CD4-positive, alpha-beta T cell (primary cell): Measurements from ENCODE around the gene ACCS. TPM values are rescaled to one million over a fixed set of nuclear protein-coding genes. Genes with fewer than 3 reads are reported as not detected.

Experiments used
- ATAC-seq: fragments of 200-7000 bp; cut with Tn5 transposase; one replicate; pipeline ENCODE4 v1.10.0; 2022; ENCODE audit warnings: mild to moderate bottlenecking; ENCODE audit not compliant: poor library complexity
- CTCF ChIA-PET: fragments of 350-600 bp; sonication (Branson Sonifier 250); formaldehyde crosslinking; loops from one replicate; lab custom pipeline; 2021; ENCODE audit warnings: antibody characterized with exemption, inconsistent platforms; lab: Charles Lee
- POLR2A ChIA-PET: fragments of 350-600 bp; sonication (Branson Sonifier 250); formaldehyde crosslinking; loops from one replicate; lab custom pipeline; 2021; ENCODE audit warnings: antibody characterized with exemption, inconsistent platforms; lab: Charles Lee
- DNase-seq, 14 experiments: peaks; one replicate each; pipeline ENCODE4 v3.0.0-alpha.2; 2013 to 2020; ENCODE audit warnings: mixed read lengths in 2 of 14
- H3K27ac ChIP-seq, 2 donors: one replicate each; pipeline versions ENCODE4 v1.5.1 to v1.7.0; 2013; ENCODE audit warnings: low read length in 2 of 2, low read depth in 1 of 2, mild to moderate bottlenecking in 1 of 2
- H3K27me3 ChIP-seq, 2 experiments: 1 replicate in 1 of 2; 2 replicates in 1 of 2; pipeline versions ENCODE4 v1.6.1 to v1.7.0; 2013; ENCODE audit warnings: low read length in 2 of 2, control low read depth in 1 of 2, mild to moderate bottlenecking in 1 of 2, moderate library complexity in 1 of 2; ENCODE audit not compliant: insufficient read depth in 2 of 2, control insufficient read depth in 1 of 2
- H3K36me3 ChIP-seq: one replicate; pipeline ENCODE4 v1.6.1; 2013; ENCODE audit warnings: low read length, control low read depth; ENCODE audit not compliant: insufficient read depth
- H3K4me1 ChIP-seq: one replicate; pipeline ENCODE4 v1.6.1; 2013; ENCODE audit warnings: low read length, control low read depth; ENCODE audit not compliant: insufficient read depth
- H3K4me3 ChIP-seq: one replicate; pipeline ENCODE4 v1.5.1; 2013; ENCODE audit warnings: mild to moderate bottlenecking, low read length, moderate library complexity
- H3K9me3 ChIP-seq, 2 experiments: 1 replicate in 1 of 2; 2 replicates in 1 of 2; pipeline versions ENCODE4 v1.6.1 to v1.7.0; 2013; ENCODE audit warnings: low read length in 2 of 2, mild to moderate bottlenecking in 2 of 2, control low read depth in 1 of 2, moderate library complexity in 1 of 2; ENCODE audit not compliant: control insufficient read depth in 1 of 2, insufficient read depth in 1 of 2
- H3K27ac Mint-ChIP-seq: one replicate; pipeline ENCODE4 v1.8.0; 2020; ENCODE audit warnings: mixed read lengths
- H3K27me3 Mint-ChIP-seq: one replicate; pipeline ENCODE4 v1.8.0; 2021; ENCODE audit warnings: mixed read lengths
- H3K36me3 Mint-ChIP-seq: one replicate; pipeline ENCODE4 v1.8.0; 2021; ENCODE audit warnings: low read depth, mixed read lengths
- H3K4me1 Mint-ChIP-seq: one replicate; pipeline ENCODE4 v1.8.0; 2021; ENCODE audit warnings: low read depth, mixed read lengths
- H3K4me3 Mint-ChIP-seq: one replicate; pipeline ENCODE4 v1.8.0; 2020; ENCODE audit warnings: mild to moderate bottlenecking, mixed read lengths
- H3K9me3 Mint-ChIP-seq: one replicate; pipeline ENCODE4 v1.8.0; 2020; ENCODE audit warnings: mixed read lengths
- intact Hi-C, 2 experiments: fragments of 100-400 bp; cut with DNase I in 1 of 2; cut with micrococcal nuclease in 1 of 2; formaldehyde crosslinking; loops; one replicate each; pipeline versions ENCODE4 v1.15.1 to v1.9.0; 2023 to 2025; cut with DNase I, micrococcal nuclease
- total RNA-seq, 174 experiments: library from RNA in 2 of 174; stranded (reverse) in 2 of 174; gene quantifications; one replicate each; pipeline ENCODE4 v1.2.3 and lab custom pipeline; 2021 to 2026
- TF ChIP-seq, protein P1 (sequence below): fragments of 200-600 bp; IDR thresholded peaks from one replicate; pipeline ENCODE4 v1.8.0; 2022; ENCODE audit warnings: antibody characterized with exemption, mild to moderate bottlenecking

The ACCS gene
- total RNA-seq, 2 experiments from 2014 or later: 17.7 to 18.7 TPM

DNA sequence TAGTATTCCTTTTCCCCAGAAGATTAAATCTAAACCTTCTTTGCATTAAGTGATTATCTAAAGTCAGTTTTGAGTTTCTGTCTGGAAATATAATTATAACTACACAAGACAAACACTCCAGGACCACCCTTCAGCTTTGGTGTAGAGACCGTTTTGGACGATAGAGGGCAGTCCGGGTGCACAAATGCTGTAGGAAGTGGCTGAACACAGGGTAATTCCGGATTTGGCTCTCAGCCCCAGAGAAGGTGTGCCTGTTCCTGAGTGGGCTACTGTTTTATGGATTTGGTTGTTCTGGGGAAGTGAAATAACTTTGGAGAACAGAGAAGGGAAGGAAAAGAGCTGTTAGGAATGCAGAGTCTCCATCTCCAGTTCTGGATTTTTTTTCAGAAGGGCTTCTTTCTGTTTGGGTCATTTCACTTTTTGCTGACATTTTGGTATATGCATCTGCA lies 44.2 kb downstream of the ACCS start:
- Mint-ChIP-seq H3K4me3 (no peak overlapping the region), H3K27me3 (no peaks in the 10 kb centered on the region), H3K36me3 (peaks cover 86% of the 10 kb centered on the region), H3K4me1 (peaks cover 9% of the 10 kb centered on the region), H3K27ac (no peak overlapping the region), H3K9me3 (no peaks in the 10 kb centered on the region)
- ChIA-PET CTCF (interaction anchor here (0.6 to 1.6 kb wide), 10 partner anchors 10 to 45 kb away, joined by 3 to 14 read pairs (median 3); partner anchors contain the start of gene EXT2), POLR2A (no interaction called here)
- no peak overlapping the region for H3K4me3 ChIP-seq
- H3K4me1 ChIP-seq: peaks cover 3% of the 10 kb centered on the region
- H3K9me3 ChIP-seq: no peaks in the 10 kb centered on the region
- H3K27ac ChIP-seq: no peak overlapping the region
- TF ChIP-seq, protein P1, sequence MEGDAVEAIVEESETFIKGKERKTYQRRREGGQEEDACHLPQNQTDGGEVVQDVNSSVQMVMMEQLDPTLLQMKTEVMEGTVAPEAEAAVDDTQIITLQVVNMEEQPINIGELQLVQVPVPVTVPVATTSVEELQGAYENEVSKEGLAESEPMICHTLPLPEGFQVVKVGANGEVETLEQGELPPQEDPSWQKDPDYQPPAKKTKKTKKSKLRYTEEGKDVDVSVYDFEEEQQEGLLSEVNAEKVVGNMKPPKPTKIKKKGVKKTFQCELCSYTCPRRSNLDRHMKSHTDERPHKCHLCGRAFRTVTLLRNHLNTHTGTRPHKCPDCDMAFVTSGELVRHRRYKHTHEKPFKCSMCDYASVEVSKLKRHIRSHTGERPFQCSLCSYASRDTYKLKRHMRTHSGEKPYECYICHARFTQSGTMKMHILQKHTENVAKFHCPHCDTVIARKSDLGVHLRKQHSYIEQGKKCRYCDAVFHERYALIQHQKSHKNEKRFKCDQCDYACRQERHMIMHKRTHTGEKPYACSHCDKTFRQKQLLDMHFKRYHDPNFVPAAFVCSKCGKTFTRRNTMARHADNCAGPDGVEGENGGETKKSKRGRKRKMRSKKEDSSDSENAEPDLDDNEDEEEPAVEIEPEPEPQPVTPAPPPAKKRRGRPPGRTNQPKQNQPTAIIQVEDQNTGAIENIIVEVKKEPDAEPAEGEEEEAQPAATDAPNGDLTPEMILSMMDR: peak; percentile 71
- H3K36me3 ChIP-seq: peaks cover 40% of the 10 kb centered on the region
- DNase-seq (peak; percentile 9 to 70 (median 36)), ATAC-seq (peak; percentile 91)
- H3K27me3 ChIP-seq: no peaks in the 10 kb centered on the region
- intact Hi-C loops: loop anchor here in 1 of 2 experiments (1.0 kb wide), 1 partner anchor 428 kb away; no protein-coding TSS in a partner anchor

DNA sequence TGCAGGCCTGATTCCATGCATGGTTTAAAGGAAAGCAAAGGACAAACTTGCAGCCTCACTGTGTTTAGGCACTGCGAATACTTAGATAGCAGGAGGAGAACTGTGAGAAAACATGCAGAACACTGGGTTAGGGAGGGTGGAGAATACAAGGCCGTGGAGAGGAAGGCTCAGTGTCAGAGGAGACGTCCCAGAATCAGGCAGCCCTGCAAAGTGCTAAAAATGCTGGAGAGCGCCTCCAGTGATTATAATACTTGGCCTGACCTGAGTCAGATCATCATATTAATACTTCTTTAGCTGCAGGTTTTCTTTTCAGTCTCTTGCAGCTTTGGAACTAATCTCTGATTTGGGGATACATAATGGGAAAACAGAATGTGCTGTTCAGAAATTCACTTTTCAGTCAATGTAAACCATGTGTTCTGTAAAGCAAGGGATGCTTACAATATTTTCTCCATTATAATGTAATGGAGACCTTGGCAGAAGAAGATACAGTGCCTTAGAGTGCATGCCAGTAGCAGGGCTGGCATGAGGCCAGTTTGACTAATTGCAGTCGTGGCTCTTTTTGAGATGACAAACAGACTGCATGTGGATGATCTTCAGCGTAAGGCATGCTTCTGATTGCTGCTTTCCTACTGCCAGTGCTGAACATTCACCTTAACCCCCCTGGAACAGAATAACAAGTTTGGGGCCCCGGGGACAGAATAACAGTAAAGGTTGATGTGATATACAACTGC lies 46.2 kb downstream of the ACCS start:
- intact Hi-C loops: no loop called here
- CTCF ChIA-PET: interaction anchor here (0.8 kb wide), 1 partner anchor 18 kb away, joined by 3 read pairs; no protein-coding TSS in a partner anchor
- no peaks in the 10 kb centered on the region for H3K27me3 Mint-ChIP-seq
- POLR2A ChIA-PET: no interaction called here
- Histone ChIP-seq H3K4me3 (no peak overlapping the region), H3K9me3 (no peaks in the 10 kb centered on the region), H3K27ac (no peak overlapping the region), H3K27me3 (no peaks in the 10 kb centered on the region), H3K36me3 (peaks cover 49% of the 10 kb centered on the region), H3K4me1 (peaks cover 3% of the 10 kb centered on the region)
- H3K27ac Mint-ChIP-seq: no peak overlapping the region
- DNase-seq (no peak), ATAC-seq (no peak)
- peaks cover 93% of the 10 kb centered on the region for H3K36me3 Mint-ChIP-seq
- H3K9me3 Mint-ChIP-seq: no peaks in the 10 kb centered on the region
- H3K4me3 Mint-ChIP-seq: no peak overlapping the region
- TF ChIP-seq, protein P1: no peak
- peaks cover 9% of the 10 kb centered on the region for H3K4me1 Mint-ChIP-seq

DNA sequence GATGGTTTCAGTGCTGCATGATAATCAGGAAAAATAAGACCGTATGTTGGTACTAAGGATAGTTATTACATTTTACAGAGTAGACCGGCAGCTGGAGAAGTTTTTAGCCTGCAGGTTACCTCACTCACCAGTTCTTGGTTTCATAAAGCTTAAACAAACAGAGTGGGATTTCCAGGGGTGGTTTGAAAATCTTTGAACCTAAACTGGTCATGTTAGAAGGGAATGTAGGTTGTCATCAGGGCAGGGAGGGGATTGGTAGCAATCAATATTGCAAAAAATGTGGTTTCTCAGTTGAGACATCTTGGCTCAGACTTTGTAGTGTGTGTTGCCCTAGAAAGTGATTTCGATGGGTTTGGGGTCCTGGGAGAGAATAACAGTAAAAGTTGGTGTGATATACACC lies 46.9 kb downstream of the ACCS start:
- Histone ChIP-seq H3K4me3 (no peak overlapping the region), H3K27ac (no peak overlapping the region), H3K36me3 (peaks cover 51% of the 10 kb centered on the region), H3K9me3 (no peaks in the 10 kb centered on the region), H3K27me3 (no peaks in the 10 kb centered on the region), H3K4me1 (peaks cover 3% of the 10 kb centered on the region)
- no peaks in the 10 kb centered on the region for H3K9me3 Mint-ChIP-seq
- no peaks in the 10 kb centered on the region for H3K27me3 Mint-ChIP-seq
- peaks cover 9% of the 10 kb centered on the region for H3K4me1 Mint-ChIP-seq
- POLR2A ChIA-PET: no interaction called here
- TF ChIP-seq, protein P1: no peak
- intact Hi-C loops: no loop called here
- H3K4me3 Mint-ChIP-seq: no peak overlapping the region
- ATAC-seq (no peak), DNase-seq (no peak)
- H3K36me3 Mint-ChIP-seq: peaks cover 92% of the 10 kb centered on the region
- H3K27ac Mint-ChIP-seq: no peak overlapping the region
- CTCF ChIA-PET: no interaction called here
